ENCODE data around the gene ZFYVE28.
"Not testable (repeated sequence)": the region's sequence is repeated elsewhere in the genome, so short reads cannot be mapped to it uniquely, and the experiment has no call there.

DNA sequence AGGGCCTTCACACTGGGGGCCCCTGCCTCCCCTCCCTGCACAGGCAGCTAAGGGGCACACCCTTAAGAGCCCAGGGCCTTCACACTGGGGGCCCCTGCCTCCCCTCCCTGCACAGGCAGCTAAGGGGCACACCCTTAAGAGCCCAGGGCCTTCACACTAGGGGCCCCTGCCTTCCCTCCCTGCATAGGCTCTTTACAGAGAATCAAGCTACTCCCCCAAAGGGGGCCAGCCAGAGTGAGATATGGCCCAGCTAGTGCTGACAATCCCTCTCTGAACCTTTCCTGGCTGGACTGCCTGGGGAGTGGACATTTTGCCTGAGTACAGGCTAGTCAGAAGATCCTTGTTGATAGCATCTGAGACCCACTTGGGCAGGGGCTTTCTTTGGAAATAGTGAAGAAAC is 47.1 kb upstream of the ZFYVE28 start:
- TF ChIP-seq POLR2A, POLR2AphosphoS5 (IDR thresholded peaks at IDR 0.05): not testable (repeated sequence)
- TF ChIP-seq, protein P1, sequence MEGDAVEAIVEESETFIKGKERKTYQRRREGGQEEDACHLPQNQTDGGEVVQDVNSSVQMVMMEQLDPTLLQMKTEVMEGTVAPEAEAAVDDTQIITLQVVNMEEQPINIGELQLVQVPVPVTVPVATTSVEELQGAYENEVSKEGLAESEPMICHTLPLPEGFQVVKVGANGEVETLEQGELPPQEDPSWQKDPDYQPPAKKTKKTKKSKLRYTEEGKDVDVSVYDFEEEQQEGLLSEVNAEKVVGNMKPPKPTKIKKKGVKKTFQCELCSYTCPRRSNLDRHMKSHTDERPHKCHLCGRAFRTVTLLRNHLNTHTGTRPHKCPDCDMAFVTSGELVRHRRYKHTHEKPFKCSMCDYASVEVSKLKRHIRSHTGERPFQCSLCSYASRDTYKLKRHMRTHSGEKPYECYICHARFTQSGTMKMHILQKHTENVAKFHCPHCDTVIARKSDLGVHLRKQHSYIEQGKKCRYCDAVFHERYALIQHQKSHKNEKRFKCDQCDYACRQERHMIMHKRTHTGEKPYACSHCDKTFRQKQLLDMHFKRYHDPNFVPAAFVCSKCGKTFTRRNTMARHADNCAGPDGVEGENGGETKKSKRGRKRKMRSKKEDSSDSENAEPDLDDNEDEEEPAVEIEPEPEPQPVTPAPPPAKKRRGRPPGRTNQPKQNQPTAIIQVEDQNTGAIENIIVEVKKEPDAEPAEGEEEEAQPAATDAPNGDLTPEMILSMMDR (IDR thresholded peaks at IDR 0.05): not testable (repeated sequence)
